Measurements from ENCODE around the gene MATN1. TPM values are rescaled to one million over a fixed set of nuclear protein-coding genes. Genes with fewer than 3 reads are reported as not detected.

Gene MATN1
- polyA plus RNA-seq, 1 donor (not counting 4 experiments of a cell fraction or from before 2014, with no cell fraction given), result 0.05 TPM

- DNase-seq (ENCODE audit: low read depth, low spot score), result no peak
- TF ChIP-seq EZH2 (IDR thresholded peaks at IDR 0.05; ENCODE audit: low read length) (no peak), CTCF (optimal IDR thresholded peaks at IDR 0.05 in 1 of 3, IDR thresholded peaks at IDR 0.05 in 1 of 3, conservative IDR thresholded peaks at IDR 0.05 in 1 of 3; ENCODE audit: extremely low read depth in 1 of 3, insufficient read depth in 2 of 3, low read length in 3 of 3) (no peak)
- H3K9ac ChIP-seq (ENCODE audit: control insufficient read depth, extremely low read depth, insufficient read depth, low read length), result no peak overlapping the region
- FAIRE-seq, result no peak
- H3K27ac ChIP-seq (ENCODE audit: control insufficient read depth, insufficient read depth, low read length), result no peak overlapping the region
- no peaks in the 10 kb centered on the region for H3K36me3 ChIP-seq (ENCODE audit: control insufficient read depth in 2 of 2, extremely low read depth in 1 of 2, insufficient read depth in 2 of 2, low read length in 2 of 2)
- peaks cover 21% of the 10 kb centered on the region for H3K4me1 ChIP-seq (ENCODE audit: control insufficient read depth, extremely low read depth, insufficient read depth, low read length)
- no peaks in the 10 kb centered on the region for H3K9me3 ChIP-seq (ENCODE audit: control insufficient read depth, low read depth, low read length)
- no peak overlapping the region for H2AFZ ChIP-seq (ENCODE audit: control insufficient read depth, low read length)
- no peaks in the 10 kb centered on the region for H4K20me1 ChIP-seq (ENCODE audit: control insufficient read depth, extremely low read depth, insufficient read depth, low read length)
- no peaks in the 10 kb centered on the region for H3K79me2 ChIP-seq (ENCODE audit: control insufficient read depth, insufficient read depth, low read length)
- dilution Hi-C loops (cut with MboI; ENCODE audit: extremely low pct_ligation_motif_present, low sequenced_read_pairs), result no loop called here
- no peak overlapping the region for H3K4me3 ChIP-seq (ENCODE audit: control insufficient read depth in 2 of 3, extremely low read depth in 1 of 3, insufficient read depth in 2 of 3, low read depth in 1 of 3, low read length in 3 of 3)
- no peaks in the 10 kb centered on the region for H3K27me3 ChIP-seq (ENCODE audit: control insufficient read depth, extremely low read depth, insufficient read depth, low read length)
- no peaks in the 10 kb centered on the region for H3K9me1 ChIP-seq (ENCODE audit: control insufficient read depth, extremely low read depth, insufficient read depth, low read length)
- no peak overlapping the region for H3K4me2 ChIP-seq (ENCODE audit: control insufficient read depth, extremely low read depth, insufficient read depth, low read depth, low read length)
Measured at GRCh38 chr1:30691480-30691879, 31.9 kb downstream of the MATN1 start.

DNA sequence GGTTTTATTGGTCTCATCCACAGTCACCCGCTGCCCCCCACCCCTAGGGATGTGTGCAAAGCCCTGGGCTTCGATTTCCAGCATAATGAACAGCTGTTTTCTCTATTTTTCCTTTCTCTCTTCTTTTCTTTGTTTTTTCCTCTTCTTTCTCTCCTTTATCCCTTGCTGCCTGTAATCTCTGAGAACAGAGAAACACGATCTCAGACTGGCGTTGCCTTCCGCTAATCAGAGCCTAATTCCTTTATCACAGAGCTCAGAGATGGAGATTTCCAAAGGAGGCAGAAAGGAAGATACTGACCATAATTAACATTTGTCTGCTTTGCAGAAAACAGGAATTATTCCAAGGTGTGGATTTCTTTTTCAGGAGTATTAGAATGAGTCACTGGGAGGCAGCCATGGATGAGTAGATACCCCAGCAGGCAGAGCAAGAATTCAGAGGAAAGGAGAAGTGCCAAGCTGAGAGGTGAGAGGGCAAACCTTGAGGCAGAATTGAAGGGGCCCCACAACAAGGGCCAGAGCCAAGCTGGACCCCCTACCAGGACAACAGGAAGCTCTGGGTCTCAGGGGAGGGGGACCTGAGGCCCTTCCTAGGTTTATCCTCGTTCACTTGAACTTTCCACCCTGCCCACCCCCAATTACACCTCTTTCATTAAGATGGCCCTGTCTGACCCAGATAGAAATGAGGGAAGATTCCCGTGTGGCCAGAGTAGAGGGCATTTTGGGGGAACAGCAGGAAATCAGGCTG is 33.3 kb downstream of the MATN1 start:
- H2AFZ ChIP-seq (ENCODE audit: control insufficient read depth, low read length), result no peak overlapping the region
- no peak overlapping the region for H3K9ac ChIP-seq (ENCODE audit: control insufficient read depth, extremely low read depth, insufficient read depth, low read length)
- no peak overlapping the region for H3K27ac ChIP-seq (ENCODE audit: control insufficient read depth, insufficient read depth, low read length)
- no peak for DNase-seq (ENCODE audit: low read depth, low spot score)
- peak; percentile 43 for FAIRE-seq
- TF ChIP-seq CTCF (optimal IDR thresholded peaks at IDR 0.05 in 1 of 3, IDR thresholded peaks at IDR 0.05 in 1 of 3, conservative IDR thresholded peaks at IDR 0.05 in 1 of 3; ENCODE audit: extremely low read depth in 1 of 3, insufficient read depth in 2 of 3, low read length in 3 of 3) (no peak), EZH2 (IDR thresholded peaks at IDR 0.05; ENCODE audit: low read length) (no peak)
- H3K9me1 ChIP-seq (ENCODE audit: control insufficient read depth, extremely low read depth, insufficient read depth, low read length), result no peaks in the 10 kb centered on the region
- dilution Hi-C loops (cut with MboI; ENCODE audit: extremely low pct_ligation_motif_present, low sequenced_read_pairs), result no loop called here
- no peaks in the 10 kb centered on the region for H3K79me2 ChIP-seq (ENCODE audit: control insufficient read depth, insufficient read depth, low read length)
- peak overlapping the region; percentile 38 for H3K4me2 ChIP-seq (ENCODE audit: control insufficient read depth, extremely low read depth, insufficient read depth, low read depth, low read length)
- H3K9me3 ChIP-seq (ENCODE audit: control insufficient read depth, low read depth, low read length), result no peaks in the 10 kb centered on the region
- H3K4me3 ChIP-seq (ENCODE audit: control insufficient read depth in 2 of 3, extremely low read depth in 1 of 3, insufficient read depth in 2 of 3, low read depth in 1 of 3, low read length in 3 of 3), result no peak overlapping the region
- H4K20me1 ChIP-seq (ENCODE audit: control insufficient read depth, extremely low read depth, insufficient read depth, low read length), result no peaks in the 10 kb centered on the region
- H3K36me3 ChIP-seq (ENCODE audit: control insufficient read depth in 2 of 2, extremely low read depth in 1 of 2, insufficient read depth in 2 of 2, low read length in 2 of 2), result no peaks in the 10 kb centered on the region
- peaks cover 21% of the 10 kb centered on the region for H3K4me1 ChIP-seq (ENCODE audit: control insufficient read depth, extremely low read depth, insufficient read depth, low read length)
- no peaks in the 10 kb centered on the region for H3K27me3 ChIP-seq (ENCODE audit: control insufficient read depth, extremely low read depth, insufficient read depth, low read length)

Measured in keratinocyte (primary cell).